ENCODE measurements around the gene PATJ.

GRCh38 chr1:61851235-61851634, 109.0 kb downstream of the PATJ start:
- TF ChIP-seq EZH2 (IDR thresholded peaks at IDR 0.05; ENCODE audit: borderline replicate concordance, low read depth, low read length, severe bottlenecking), result no peak
- TF ChIP-seq, protein P1, sequence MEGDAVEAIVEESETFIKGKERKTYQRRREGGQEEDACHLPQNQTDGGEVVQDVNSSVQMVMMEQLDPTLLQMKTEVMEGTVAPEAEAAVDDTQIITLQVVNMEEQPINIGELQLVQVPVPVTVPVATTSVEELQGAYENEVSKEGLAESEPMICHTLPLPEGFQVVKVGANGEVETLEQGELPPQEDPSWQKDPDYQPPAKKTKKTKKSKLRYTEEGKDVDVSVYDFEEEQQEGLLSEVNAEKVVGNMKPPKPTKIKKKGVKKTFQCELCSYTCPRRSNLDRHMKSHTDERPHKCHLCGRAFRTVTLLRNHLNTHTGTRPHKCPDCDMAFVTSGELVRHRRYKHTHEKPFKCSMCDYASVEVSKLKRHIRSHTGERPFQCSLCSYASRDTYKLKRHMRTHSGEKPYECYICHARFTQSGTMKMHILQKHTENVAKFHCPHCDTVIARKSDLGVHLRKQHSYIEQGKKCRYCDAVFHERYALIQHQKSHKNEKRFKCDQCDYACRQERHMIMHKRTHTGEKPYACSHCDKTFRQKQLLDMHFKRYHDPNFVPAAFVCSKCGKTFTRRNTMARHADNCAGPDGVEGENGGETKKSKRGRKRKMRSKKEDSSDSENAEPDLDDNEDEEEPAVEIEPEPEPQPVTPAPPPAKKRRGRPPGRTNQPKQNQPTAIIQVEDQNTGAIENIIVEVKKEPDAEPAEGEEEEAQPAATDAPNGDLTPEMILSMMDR (IDR thresholded peaks at IDR 0.05; ENCODE audit: borderline replicate concordance, extremely low read depth, low read length, poor library complexity, severe bottlenecking), result no peak

Data from DND-41 (cell line).